HCT116 (cell line): ENCODE measurements around the gene ANO9. TPM values are rescaled to one million over a fixed set of nuclear protein-coding genes. Genes with fewer than 3 reads are reported as not detected.

ENCODE experiments used
- ATAC-seq: fragments of 200-7000 bp; cut with Tn5 transposase; 2 replicates; pipeline ENCODE4 v1.9.1; 2020; ENCODE audit warnings: mild to moderate bottlenecking, moderate library complexity
- BruUV-seq: library from RNA; stranded (reverse); fragments of 400-500 nt; replicated peaks from 2 replicates; lab custom pipeline; 2021; lab: Mats Ljungman, UMichigan
- CTCF ChIA-PET: fragments of 300-600 bp; sonication (Branson Sonifier 250); formaldehyde crosslinking; loops from one replicate; lab custom pipeline; 2021; ENCODE audit warnings: antibody characterized with exemption; lab: Charles Lee
- POLR2A ChIA-PET: fragments of 300-600, 350-600 bp; sonication (Branson Sonifier 250); formaldehyde crosslinking; loops from one replicate; lab custom pipeline; 2021; ENCODE audit warnings: antibody characterized with exemption; lab: Charles Lee
- RAD21 ChIA-PET, 2 experiments: fragments of 300-600 bp; sonication (Branson Sonifier 250); formaldehyde crosslinking; loops; one replicate each; lab custom pipeline; 2023; ENCODE audit warnings: low total read pairs in 2 of 2; ENCODE audit not compliant: uncharacterized antibody in 2 of 2, unreplicated experiment in 2 of 2, low non-redundant PET in 1 of 2; lab: Charles Lee
- DNase-seq: peaks from one replicate; pipeline ENCODE4 v3.0.0-alpha.2; 2010; ENCODE audit warnings: low read depth, low spot score
- H2AFZ ChIP-seq: fragments of 200-600 bp; shearing (Covaris generic), sonication (generic); 2 replicates; pipeline ENCODE4 v1.6.1; 2017; ENCODE audit warnings: low read depth, mixed run types, mixed read lengths, antibody characterized with exemption, low read length; ENCODE audit not compliant: poor library complexity, severe bottlenecking
- H3K27ac ChIP-seq: 2 replicates; pipeline ENCODE4 v1.5.1; 2012; ENCODE audit warnings: low read depth, low read length
- H3K27me3 ChIP-seq: fragments of 200-600 bp; sonication (generic); 2 replicates; pipeline ENCODE4 v1.6.1; 2016; ENCODE audit warnings: mixed run types, low read length, mixed read lengths; ENCODE audit not compliant: insufficient read depth
- H3K36me3 ChIP-seq, 2 experiments: fragments of 200-500 bp in 1 of 2; fragments of 200-600 bp in 1 of 2; sonication (Bioruptor generic) in 1 of 2; sonication (generic) in 1 of 2; 2 replicates each; pipeline versions ENCODE4 v1.5.1 to v1.6.1; 2014 to 2016; ENCODE audit warnings: low read length in 2 of 2, inconsistent platforms in 1 of 2, mixed read lengths in 1 of 2, mixed run types in 1 of 2; ENCODE audit not compliant: insufficient read depth in 2 of 2, control insufficient read depth in 1 of 2
- H3K4me1 ChIP-seq, 2 experiments: fragments of 200-600 bp in 1 of 2; sonication (generic) in 1 of 2; 2 replicates each; pipeline versions ENCODE4 v1.5.1 to v1.6.1; 2012 to 2017; ENCODE audit warnings: low read length in 2 of 2, inconsistent platforms in 1 of 2, mild to moderate bottlenecking in 1 of 2, mixed read lengths in 1 of 2, mixed run types in 1 of 2, moderate library complexity in 1 of 2; ENCODE audit not compliant: insufficient read depth in 2 of 2, control insufficient read depth in 1 of 2
- H3K4me2 ChIP-seq: fragments of 200-600 bp; sonication (generic); 2 replicates; pipeline ENCODE4 v1.6.1; 2017; ENCODE audit warnings: mixed run types, low read length, mixed read lengths
- H3K4me3 ChIP-seq, 2 experiments: fragments of 200-600 bp in 1 of 2; sonication (generic) in 1 of 2; replicated peaks in 1 of 2; 2 replicates each; pipeline ENCODE4 v1.5.1; 2011 to 2016; ENCODE audit warnings: low read length in 2 of 2, control low read depth in 1 of 2, low read depth in 1 of 2, mild to moderate bottlenecking in 1 of 2, mixed read lengths in 1 of 2, mixed run types in 1 of 2
- H3K79me2 ChIP-seq: fragments of 200-600 bp; sonication (generic); 2 replicates; pipeline ENCODE4 v1.6.1; 2017; ENCODE audit warnings: mild to moderate bottlenecking, mixed run types, low read length, moderate library complexity, mixed read lengths; ENCODE audit not compliant: insufficient read depth
- H3K9ac ChIP-seq: fragments of 200-600 bp; sonication (generic); 2 replicates; pipeline ENCODE4 v1.6.1; 2016; ENCODE audit warnings: low read length, mixed read lengths
- H3K9me2 ChIP-seq: fragments of 200-600 bp; sonication (generic), shearing (Covaris generic); 2 replicates; pipeline ENCODE4 v1.6.1; 2017; ENCODE audit warnings: mixed run types, mild to moderate bottlenecking, moderate library complexity; ENCODE audit not compliant: insufficient read depth
- H3K9me3 ChIP-seq, 2 experiments: fragments of 200-500 bp in 1 of 2; fragments of 200-600 bp in 1 of 2; sonication (Bioruptor generic) in 1 of 2; sonication (generic) in 1 of 2; 2 replicates each; pipeline ENCODE4 v1.6.1; 2014 to 2017; ENCODE audit warnings: low read length in 2 of 2, mixed read lengths in 2 of 2, inconsistent platforms in 1 of 2, low read depth in 1 of 2, mild to moderate bottlenecking in 1 of 2, mixed run types in 1 of 2, moderate library complexity in 1 of 2; ENCODE audit not compliant: control insufficient read depth in 1 of 2, insufficient read depth in 1 of 2
- H4K20me1 ChIP-seq: fragments of 200-600 bp; sonication (generic), shearing (Covaris generic); 2 replicates; pipeline ENCODE4 v1.6.1; 2017; ENCODE audit warnings: mixed run types, mild to moderate bottlenecking, moderate library complexity; ENCODE audit not compliant: insufficient read depth
- CBX3 ChIP-seq: IDR thresholded peaks from 2 replicates; pipeline ENCODE4 v1.6.1; 2012; ENCODE audit warnings: low read depth
- EGR1 ChIP-seq: IDR thresholded peaks from 2 replicates; pipeline ENCODE4 v1.6.1; 2012; ENCODE audit warnings: low read depth
- FOSL1 ChIP-seq: IDR thresholded peaks from 2 replicates; pipeline ENCODE4 v1.6.1; 2012; ENCODE audit warnings: low read depth
- POLR2AphosphoS5 ChIP-seq: IDR thresholded peaks from 2 replicates; pipeline ENCODE4 v1.6.1; 2011; ENCODE audit warnings: mild to moderate bottlenecking, low read depth, low read length, moderate library complexity
- RAD21 ChIP-seq: IDR thresholded peaks from 2 replicates; pipeline ENCODE4 v1.6.1; 2012; ENCODE audit warnings: low read depth, mild to moderate bottlenecking
- SIN3A ChIP-seq: IDR thresholded peaks from 2 replicates; pipeline ENCODE4 v1.6.1; 2012; ENCODE audit warnings: low read depth
- SP1 ChIP-seq: IDR thresholded peaks from 2 replicates; pipeline ENCODE4 v1.6.1; 2012; ENCODE audit warnings: low read depth
- SRF ChIP-seq: IDR thresholded peaks from 2 replicates; pipeline ENCODE4 v1.6.1; 2012; ENCODE audit warnings: low read depth
- ZFX ChIP-seq: fragments of 450-650 bp; IDR thresholded peaks from 2 replicates; pipeline ENCODE4 v1.6.1; 2017
- ZNF274 ChIP-seq: fragments of 200-500 bp; sonication (Bioruptor generic); IDR thresholded peaks from 2 replicates; pipeline ENCODE4 v1.6.1; 2014; ENCODE audit warnings: mild to moderate bottlenecking, low read depth, low read length, inconsistent platforms
- intact Hi-C: fragments of 100-400 bp; cut with micrococcal nuclease; formaldehyde crosslinking; loops from 2 replicates; pipeline ENCODE4 v1.10.0; 2022
- total RNA-seq: library from RNA; stranded (reverse); gene quantifications from one replicate; pipeline ENCODE4 v1.2.1, GENCODE V29; 2021; ENCODE audit not compliant: unreplicated experiment
- TF ChIP-seq, protein P1 (sequence below): IDR thresholded peaks from 2 replicates; pipeline ENCODE4 v1.6.1; 2012; ENCODE audit warnings: low read depth
- TF ChIP-seq, protein P2 (sequence below), 3 experiments: fragments of 200-600 bp in 1 of 3; sonication (generic) in 1 of 3; IDR thresholded peaks in 2 of 3; conservative IDR thresholded peaks in 1 of 3; 2 replicates each; pipeline ENCODE4 v1.5.1; 2012 to 2017; ENCODE audit warnings: low read depth in 2 of 3, low read length in 2 of 3, antibody characterized with exemption in 1 of 3, borderline replicate concordance in 1 of 3, control low read depth in 1 of 3, mild to moderate bottlenecking in 1 of 3, mixed read lengths in 1 of 3, mixed run types in 1 of 3, moderate library complexity in 1 of 3; ENCODE audit not compliant: insufficient read depth in 1 of 3
- TF ChIP-seq, protein P3 (sequence below): IDR thresholded peaks from 2 replicates; pipeline ENCODE4 v1.6.1; 2012
- TF ChIP-seq, protein P4 (sequence below): IDR thresholded peaks from 2 replicates; pipeline ENCODE4 v1.6.1; 2012

ANO9 gene
- total RNA-seq, 1 experiment from 2014 or later: 70.3 TPM

DNA sequence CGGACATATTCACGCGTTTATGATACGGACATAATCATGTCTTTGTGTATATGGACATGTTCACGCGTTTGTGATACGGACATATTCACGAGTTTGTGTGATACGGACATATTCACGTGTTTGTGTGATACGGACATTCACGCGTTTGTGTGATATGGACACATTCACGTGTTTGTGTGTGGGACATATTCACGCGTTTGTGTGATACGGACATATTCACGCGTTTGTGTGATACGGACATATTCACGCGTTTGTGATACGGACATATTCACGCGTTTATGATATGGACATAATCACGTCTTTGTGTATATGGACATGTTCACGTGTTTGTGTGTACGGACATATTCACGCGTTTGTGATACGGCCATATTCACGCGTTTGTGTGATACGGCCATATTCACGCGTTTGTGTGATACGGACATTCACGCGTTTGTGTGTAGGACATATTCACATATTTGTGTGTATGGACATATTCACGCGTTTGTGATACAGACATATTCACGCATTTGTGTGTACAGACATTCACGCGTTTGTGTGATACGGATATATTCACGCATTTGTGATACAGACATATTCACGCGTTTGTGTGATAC lies 33.2 kb upstream of the ANO9 start:
- no peak for TF ChIP-seq ZNF274
- TF ChIP-seq RAD21: no peak
- TF ChIP-seq SIN3A: no peak
- TF ChIP-seq, protein P1, sequence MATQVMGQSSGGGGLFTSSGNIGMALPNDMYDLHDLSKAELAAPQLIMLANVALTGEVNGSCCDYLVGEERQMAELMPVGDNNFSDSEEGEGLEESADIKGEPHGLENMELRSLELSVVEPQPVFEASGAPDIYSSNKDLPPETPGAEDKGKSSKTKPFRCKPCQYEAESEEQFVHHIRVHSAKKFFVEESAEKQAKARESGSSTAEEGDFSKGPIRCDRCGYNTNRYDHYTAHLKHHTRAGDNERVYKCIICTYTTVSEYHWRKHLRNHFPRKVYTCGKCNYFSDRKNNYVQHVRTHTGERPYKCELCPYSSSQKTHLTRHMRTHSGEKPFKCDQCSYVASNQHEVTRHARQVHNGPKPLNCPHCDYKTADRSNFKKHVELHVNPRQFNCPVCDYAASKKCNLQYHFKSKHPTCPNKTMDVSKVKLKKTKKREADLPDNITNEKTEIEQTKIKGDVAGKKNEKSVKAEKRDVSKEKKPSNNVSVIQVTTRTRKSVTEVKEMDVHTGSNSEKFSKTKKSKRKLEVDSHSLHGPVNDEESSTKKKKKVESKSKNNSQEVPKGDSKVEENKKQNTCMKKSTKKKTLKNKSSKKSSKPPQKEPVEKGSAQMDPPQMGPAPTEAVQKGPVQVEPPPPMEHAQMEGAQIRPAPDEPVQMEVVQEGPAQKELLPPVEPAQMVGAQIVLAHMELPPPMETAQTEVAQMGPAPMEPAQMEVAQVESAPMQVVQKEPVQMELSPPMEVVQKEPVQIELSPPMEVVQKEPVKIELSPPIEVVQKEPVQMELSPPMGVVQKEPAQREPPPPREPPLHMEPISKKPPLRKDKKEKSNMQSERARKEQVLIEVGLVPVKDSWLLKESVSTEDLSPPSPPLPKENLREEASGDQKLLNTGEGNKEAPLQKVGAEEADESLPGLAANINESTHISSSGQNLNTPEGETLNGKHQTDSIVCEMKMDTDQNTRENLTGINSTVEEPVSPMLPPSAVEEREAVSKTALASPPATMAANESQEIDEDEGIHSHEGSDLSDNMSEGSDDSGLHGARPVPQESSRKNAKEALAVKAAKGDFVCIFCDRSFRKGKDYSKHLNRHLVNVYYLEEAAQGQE: no peak
- no peak for TF ChIP-seq FOSL1
- no peak for TF ChIP-seq SP1
- no peak for TF ChIP-seq SRF
- TF ChIP-seq, protein P2, sequence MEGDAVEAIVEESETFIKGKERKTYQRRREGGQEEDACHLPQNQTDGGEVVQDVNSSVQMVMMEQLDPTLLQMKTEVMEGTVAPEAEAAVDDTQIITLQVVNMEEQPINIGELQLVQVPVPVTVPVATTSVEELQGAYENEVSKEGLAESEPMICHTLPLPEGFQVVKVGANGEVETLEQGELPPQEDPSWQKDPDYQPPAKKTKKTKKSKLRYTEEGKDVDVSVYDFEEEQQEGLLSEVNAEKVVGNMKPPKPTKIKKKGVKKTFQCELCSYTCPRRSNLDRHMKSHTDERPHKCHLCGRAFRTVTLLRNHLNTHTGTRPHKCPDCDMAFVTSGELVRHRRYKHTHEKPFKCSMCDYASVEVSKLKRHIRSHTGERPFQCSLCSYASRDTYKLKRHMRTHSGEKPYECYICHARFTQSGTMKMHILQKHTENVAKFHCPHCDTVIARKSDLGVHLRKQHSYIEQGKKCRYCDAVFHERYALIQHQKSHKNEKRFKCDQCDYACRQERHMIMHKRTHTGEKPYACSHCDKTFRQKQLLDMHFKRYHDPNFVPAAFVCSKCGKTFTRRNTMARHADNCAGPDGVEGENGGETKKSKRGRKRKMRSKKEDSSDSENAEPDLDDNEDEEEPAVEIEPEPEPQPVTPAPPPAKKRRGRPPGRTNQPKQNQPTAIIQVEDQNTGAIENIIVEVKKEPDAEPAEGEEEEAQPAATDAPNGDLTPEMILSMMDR (IDR thresholded peaks at IDR 0.05 in 2 of 3, conservative IDR thresholded peaks at IDR 0.05 in 1 of 3; ENCODE audit: borderline replicate concordance in 1 of 3, insufficient read depth in 1 of 3, low read depth in 2 of 3, low read length in 2 of 3): no peak
- no peak for TF ChIP-seq EGR1
- TF ChIP-seq POLR2AphosphoS5: no peak
- no peak for TF ChIP-seq ZFX
- TF ChIP-seq, protein P3, sequence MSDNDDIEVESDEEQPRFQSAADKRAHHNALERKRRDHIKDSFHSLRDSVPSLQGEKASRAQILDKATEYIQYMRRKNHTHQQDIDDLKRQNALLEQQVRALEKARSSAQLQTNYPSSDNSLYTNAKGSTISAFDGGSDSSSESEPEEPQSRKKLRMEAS: no peak
- TF ChIP-seq, protein P4, sequence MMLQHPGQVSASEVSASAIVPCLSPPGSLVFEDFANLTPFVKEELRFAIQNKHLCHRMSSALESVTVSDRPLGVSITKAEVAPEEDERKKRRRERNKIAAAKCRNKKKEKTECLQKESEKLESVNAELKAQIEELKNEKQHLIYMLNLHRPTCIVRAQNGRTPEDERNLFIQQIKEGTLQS: no peak
- TF ChIP-seq CBX3: no peak
- H3K4me1 ChIP-seq: no peaks in the 10 kb centered on the region
- no peak overlapping the region for H3K4me2 ChIP-seq
- no TSS peak for BruUV-seq
- H3K27me3 ChIP-seq: no peaks in the 10 kb centered on the region
- H2AFZ ChIP-seq: no peak overlapping the region
- CTCF ChIA-PET: no interaction called here
- H3K27ac ChIP-seq: no peak overlapping the region
- no peaks in the 10 kb centered on the region for H3K9me3 ChIP-seq
- ATAC-seq: no peak
- no peak overlapping the region for H3K4me3 ChIP-seq
- no peak overlapping the region for H3K9ac ChIP-seq
- intact Hi-C loops: no loop called here
- H3K9me2 ChIP-seq: no peaks in the 10 kb centered on the region
- H3K79me2 ChIP-seq: peaks cover 49% of the 10 kb centered on the region; the same call in 1 of the 2 replicates
- no peak for DNase-seq
- peaks cover 0 to 3% of the 10 kb centered on the region in 2 experiments; a peak in 1 of 4 replicates for H3K36me3 ChIP-seq
- POLR2A ChIA-PET: no interaction called here
- H4K20me1 ChIP-seq: no peaks in the 10 kb centered on the region; the same call in 1 of the 2 replicates
- RAD21 ChIA-PET: no interaction called here
